NCI-H526 (cell line): ENCODE data around the gene PAPOLG.
"Not testable (repeated sequence)": the region's sequence is repeated elsewhere in the genome, so short reads cannot be mapped to it uniquely, and the experiment has no call there.

Experiments used
- DNase-seq, 2 experiments: peaks; one replicate each; lab custom pipeline; 2025; lab: John Stamatoyannopoulos, UW

The PAPOLG gene

DNA sequence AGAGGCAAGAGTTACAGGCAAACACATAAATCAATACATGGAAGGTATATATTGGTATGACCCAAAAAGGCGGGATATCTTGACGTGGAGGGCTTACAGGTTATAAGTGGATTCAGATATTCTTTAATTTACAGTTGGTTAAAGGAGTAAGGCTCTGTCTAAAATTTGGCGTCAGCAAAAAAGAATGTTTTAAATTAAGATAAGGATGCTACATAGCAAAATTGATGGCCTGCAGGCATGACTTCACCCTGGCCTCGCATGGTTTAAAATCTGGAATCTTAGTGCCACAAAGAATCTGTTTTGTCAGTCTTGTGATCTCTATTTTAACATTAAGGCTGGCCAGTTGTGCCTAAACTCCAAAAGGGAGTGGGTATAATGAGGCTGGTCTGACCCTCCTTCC, 66.9 kb downstream of the PAPOLG start:
- no peak for DNase-seq

DNA sequence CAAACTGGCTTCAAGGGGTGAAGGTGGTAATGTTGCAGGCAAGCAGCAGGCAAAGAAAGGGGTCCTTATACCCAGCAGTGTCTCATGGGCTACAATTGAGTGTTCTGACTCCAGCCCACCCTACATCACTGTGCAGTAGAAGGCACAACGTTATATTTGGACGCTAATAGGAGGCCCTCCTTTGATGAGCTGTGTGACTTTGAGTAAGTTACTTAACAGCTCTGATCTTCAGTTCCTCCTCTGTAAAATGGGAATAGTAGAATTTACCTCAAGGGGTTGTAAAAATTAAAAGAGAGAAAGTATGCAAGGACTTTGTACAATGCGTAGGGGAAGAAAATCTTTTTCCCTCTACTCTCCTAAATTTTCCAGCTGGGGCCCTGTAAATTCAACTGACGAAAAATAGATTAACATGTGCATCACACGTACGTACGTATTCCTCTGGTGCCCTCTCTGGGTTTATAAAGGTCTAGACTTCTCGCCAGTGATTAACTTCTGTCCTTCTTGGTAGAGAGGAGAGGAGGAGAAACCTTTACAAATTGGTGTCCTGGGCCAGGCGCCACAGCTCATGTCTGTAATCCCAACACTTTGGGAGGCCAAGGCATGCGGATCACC, 67.7 kb downstream of the PAPOLG start:
- no peak for DNase-seq

DNA sequence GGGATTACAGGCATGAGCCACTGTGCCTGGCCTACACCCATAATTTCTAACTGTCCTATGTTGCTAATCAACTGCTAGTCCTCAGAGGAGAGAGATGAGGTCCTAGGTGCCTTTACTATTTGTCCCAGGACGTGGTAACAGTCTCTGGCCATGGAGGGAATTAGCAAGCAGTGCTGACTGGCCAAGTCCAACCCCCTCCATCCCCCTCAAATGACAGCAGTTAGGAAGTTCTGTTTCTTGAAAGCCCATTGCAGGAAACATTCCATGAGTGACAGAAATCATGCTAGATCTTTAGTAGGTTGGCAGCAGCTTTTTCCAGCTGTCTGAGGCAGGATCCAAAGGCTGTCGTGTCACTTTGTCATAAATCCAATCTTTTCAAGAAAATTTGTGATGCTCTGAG, 69.6 kb downstream of the PAPOLG start:
- no peak for DNase-seq

DNA sequence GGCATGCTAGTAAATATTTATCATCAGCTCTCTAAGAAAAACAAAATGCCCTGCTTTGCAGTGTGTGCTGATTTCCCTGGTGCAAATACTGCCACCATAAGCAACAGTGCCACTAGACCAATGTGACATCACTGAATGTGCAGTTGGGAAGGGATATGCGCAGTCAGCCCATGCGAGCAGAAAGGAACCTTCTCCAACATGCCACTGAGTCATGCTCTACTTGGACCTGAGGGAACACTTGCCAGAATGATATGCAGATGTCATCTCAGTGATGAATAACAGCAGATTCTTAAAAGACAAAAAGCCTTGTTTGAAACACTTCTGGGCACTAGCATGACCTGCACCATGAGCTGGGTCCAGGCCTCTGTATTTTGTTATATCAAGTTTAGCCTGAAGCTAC, 70.0 kb downstream of the PAPOLG start:
- DNase-seq: no peak

DNA sequence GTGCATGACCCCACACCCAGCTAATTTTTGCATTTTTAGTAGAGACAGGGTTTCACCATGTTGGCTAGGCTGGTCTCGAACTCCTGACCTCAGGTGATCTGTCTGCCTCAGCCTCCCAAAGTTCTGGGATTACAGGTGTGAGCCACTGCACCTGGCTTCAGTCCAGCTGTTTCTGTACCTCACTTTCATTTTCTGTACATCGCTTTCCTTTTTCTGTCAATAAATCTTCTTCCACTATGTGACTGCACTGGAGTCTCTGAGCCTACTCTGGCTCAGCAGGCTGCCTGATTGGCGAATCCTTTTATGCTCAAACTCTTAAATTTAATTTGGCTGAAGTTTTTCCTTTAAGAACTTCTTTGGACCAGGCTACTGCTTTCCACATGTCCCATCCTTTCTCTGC, 70.8 kb downstream of the PAPOLG start:
- not testable (repeated sequence) for DNase-seq

DNA sequence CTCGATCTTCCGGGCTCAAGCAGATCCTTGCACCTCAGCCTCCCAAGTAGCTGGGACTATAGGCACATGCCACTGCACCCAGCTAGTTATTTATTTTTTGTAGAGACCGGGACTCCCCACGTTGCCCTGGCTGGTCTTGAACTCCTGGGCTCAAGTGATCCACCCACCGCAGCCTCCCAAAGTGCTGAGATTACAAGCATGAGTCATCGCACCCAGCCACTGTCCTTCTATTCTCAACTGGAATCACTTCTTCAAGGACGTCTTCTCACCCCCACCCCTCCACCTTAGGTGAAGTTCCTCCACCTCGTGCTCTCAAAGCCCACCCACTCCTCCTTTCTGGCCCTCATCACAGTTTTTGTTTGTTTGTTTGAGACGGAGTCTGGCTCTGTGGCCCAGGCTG, 71.3 kb downstream of the PAPOLG start:
- no peak for DNase-seq

DNA sequence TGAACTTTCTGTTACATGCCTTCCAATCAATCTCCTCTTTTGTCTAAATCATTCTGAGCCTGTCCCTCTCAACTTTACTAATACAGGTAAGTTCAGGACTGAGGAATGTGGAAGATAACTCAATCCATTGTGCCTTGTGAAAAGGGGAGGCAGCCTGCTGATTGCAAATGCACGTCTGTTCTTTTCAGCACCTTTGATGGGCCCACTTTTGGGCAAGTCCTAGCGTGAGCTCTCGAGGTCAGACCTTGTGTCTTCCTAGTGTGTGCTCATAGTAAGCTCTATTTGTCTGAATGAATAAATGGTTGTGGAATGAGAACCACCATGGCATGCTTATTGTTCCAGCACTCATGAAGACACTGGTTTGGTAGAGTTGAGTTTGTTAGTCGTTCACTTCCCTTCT, 74.9 kb downstream of the PAPOLG start:
- no peak for DNase-seq

DNA sequence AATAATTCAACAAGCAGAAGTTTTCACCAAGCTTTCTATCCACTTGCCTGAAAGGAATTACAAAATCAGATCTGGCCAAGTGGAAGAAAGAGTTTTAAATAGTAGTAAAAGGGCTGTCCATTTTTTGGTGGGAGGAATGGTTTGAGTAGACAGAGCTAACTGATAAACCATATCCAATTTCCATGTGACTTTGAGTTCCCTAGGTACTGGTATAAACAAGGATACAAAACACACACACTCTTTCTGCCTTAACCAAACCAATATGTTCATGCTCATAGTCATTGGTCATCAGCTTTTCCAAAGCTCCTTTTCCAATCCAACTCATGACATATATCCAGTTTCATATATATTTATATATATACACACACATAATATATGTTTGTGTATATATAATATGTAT, 75.9 kb downstream of the PAPOLG start:
- DNase-seq: no peak

DNA sequence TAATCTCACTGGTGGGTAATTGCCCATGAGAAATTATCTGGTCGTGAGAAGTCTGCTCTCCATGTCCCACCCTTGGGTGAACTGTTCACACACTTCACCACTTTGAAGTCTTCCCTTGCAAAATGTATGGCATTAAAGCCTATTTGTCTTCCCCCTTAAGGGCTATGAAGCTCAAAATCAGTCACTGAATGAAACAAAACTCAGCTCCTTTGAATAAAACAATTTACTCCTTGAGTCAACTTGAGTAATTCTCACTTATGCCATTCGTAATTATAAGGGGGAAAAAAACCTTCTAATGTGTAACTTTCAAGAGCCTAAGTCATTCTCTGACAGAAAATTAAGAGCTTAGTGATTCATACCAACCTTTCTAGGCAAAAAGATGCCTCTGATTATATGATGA, 76.6 kb downstream of the PAPOLG start:
- DNase-seq: no peak

DNA sequence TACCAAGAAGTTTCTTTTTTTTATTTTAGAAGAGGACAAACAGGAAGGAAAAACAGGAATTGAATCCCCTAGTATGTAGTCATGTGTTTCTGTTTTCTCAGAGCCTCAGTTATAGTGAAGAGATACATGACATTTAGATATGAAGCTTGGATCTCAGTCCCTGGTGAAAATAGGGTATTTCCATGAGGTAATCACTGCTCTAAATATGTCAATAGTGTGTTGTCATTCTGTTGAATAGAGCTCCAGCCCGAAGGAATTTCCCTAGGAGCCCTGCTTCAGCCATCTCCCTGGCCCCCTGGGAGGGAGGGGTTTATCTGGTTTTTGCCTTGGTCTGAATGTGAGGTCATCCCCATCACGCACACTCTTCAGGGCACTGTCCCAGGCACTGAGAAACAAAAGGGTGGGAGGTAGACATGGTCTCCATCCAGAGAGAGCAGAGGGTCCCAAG, 78.2 kb downstream of the PAPOLG start:
- DNase-seq: no peak

DNA sequence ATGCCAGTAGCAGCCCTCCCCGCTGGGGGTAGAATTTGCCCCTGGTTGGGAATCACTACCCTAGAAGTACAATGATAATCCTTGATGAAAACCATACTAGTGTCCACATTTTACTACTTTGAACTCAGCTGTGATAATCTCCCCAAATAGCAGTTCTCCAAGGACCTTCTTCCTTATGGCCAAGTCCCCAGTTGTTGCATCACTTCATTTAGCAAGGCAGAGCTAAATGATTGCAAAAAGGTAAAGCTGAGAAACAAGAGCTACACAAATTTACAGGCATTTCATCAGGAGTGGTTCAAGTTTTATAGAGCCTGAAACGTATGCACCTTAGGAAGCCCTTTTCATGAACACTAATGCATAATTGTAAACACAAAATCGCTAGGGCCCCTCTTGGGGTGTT, 80.4 kb downstream of the PAPOLG start:
- no peak for DNase-seq

DNA sequence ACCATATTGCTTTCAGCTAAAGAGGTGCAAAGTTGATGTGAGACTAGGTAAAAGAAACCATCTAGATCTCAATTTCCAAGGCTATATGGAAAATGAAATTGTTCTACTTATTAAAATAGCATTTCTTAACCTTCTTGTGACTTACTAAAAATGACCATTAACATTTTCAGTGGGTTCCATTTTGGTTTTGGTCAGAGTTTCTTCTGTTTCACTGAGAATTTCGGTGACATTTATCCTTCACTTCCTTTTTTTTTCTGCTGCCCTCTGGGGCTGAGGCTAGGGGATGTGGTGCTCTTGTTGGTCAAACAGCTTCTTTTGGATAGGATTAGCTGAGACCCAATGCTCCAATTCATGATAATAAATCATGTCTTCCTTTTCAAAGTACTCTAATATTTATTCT, 81.1 kb downstream of the PAPOLG start:
- DNase-seq: no peak

DNA sequence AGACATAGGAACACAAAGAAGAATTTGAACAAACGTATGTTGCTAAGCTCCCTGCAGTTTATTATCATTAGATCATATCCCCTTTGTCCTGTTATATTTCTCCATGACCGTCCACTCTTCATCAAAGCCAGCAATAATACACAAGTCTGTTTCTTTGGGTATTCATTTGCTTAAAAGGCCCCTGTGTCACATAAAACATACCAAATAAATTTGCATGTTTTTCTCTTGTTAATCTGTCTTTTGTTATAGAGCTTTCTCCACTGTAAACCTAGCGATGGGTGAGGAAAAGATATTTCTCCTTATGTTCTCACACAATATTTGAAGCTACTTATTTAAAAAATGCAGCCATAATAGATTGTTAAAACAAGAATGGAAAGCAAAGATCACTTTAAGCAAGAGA, 82.4 kb downstream of the PAPOLG start:
- peak; percentile 59 to 60 for DNase-seq

DNA sequence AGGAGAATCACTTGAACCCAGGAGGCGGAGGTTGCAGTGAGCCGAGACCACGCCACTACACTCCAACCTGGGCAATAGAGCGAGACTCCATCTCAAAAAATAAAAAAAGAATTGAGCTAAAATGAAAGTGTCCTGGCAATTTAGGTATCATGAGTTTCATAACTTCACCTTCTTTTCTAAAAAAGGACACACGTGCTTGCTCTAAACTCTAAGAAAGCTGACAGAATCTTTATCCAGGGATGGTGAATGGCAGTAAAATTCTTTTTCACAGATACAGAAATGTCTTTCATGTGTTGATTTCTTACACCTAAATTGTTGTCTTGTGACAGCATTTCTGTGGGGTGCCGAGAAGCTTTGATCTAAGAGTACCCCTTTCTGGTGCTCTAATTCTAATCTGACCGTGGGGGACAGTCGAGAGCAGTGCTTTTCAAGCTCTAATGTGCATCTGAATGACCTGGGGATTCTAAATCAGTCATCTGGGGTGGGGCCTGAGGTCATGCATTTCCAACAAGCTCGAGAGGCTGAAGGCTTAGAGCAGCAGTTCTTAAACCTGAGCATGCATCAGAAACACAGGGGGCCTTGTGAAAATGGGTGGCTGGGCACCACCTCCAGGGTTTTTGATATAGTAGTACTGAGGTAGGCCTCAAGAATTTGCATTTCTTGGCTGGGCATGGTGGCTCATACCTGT, 83.2 kb downstream of the PAPOLG start:
- DNase-seq: no peak

DNA sequence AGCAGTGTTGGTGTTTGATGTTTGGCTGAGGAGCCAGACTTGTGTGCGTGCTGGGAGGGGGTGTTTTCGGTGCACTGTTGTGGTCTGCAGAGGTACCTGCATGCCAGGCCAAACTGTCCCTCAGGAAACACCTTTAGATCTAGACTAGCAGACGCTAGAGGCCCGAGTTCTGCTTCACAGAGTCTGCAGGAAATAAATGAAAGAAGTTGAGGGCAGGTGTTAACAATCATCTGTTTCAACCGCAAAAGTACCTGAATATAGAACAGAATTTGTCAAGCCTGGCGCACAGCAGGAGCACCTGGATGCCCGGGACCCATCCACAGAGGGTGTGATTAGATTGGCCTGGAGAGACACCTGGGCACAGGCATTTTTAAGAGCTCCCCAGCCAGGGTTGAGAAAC, 84.8 kb downstream of the PAPOLG start:
- DNase-seq: peak; percentile 23 to 61

DNA sequence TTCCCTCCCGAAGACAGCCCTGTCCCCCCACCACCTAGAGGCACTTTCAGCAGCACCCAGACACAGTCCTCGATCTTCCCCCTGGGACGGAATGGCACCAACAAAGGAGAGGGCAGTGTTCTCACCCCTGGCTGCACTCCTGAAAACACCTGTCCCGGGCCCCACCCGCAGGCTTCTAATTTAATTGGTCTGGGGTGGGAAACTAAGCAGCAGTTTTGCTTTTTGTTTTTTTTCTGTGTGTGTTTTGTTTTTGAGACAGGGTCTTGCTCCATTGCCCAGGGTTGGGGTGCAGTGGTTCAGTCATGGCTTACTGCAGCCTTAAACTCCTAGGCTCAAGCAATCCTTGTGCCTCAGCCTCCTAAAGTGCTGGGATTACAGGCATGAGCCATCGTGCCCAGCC, 86.9 kb downstream of the PAPOLG start:
- DNase-seq: no peak

DNA sequence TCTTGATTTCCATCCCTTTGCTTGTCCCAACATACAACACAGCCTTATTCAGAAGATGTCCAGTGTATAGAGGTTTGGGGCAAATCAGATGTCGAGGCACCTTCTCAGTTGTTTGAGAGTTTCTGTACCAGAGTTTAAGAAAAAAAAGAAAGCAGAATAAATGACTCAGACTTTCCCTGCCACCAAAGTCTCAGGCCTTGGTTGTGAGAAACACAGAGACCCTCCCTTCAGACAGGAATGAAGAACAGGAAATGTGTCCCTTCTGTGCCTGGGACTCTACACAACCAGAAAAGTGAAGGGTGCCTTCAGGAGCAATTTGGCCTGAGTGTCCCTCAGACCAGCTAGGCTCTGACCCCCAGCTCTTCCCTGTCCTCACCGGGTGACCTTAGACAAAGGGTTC, 88.0 kb downstream of the PAPOLG start:
- DNase-seq: no peak

DNA sequence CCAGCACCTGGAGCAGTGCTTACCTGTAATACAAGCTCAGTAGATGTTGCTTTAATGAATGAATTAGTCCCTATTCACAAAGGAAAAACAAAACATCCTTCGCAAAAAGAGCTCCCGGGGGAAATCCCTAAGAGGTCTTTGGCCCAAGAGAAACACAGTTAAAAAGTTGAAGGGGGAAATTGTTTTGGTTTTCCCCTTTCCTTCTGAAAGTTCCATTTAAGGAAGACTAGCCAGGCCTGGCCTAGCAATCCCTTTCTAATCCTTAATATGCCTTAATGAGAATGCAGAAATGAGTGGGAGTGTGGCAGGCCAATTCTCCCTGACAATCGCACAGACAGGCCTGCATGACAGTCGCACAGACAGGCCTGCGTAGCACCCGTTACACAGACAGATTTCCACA, 91.8 kb downstream of the PAPOLG start:
- no peak for DNase-seq
